ENCODE measurements around the gene HBD. TPM values are rescaled to one million over a fixed set of nuclear protein-coding genes. Genes with fewer than 3 reads are reported as not detected.

The HBD gene
- total and polyA plus RNA-seq, 9 of the 15 experiments (the other 6 are each of a cell fraction or from before 2014, with no cell fraction given): 11.8 to 169 (median 36.0) TPM

GRCh38 chr11:5234381-5234834 lies at the start of gene HBD (continued):
- TF ChIP-seq HOMEZ (CRISPR knock-in tag; IDR thresholded peaks at IDR 0.05) (no peak), ZNF384 (IDR thresholded peaks at IDR 0.05; ENCODE audit: low read depth, low read length) (no peak), SP2 (IDR thresholded peaks at IDR 0.05; ENCODE audit: extremely low read depth, low read depth, low read length, poor library complexity, severe bottlenecking) (no peak), ZNF354B (CRISPR knock-in tag; IDR thresholded peaks at IDR 0.05) (no peak), POLR3A (IDR thresholded peaks at IDR 0.05; ENCODE audit: borderline replicate concordance, extremely low read depth, insufficient read depth, insufficient read length) (no peak), GATAD2B (IDR thresholded peaks at IDR 0.05; ENCODE audit: borderline replicate concordance) (no peak), GTF2E2 (tag; IDR thresholded peaks at IDR 0.05) (no peak), JUNB (CRISPR knock-in tag; conservative IDR thresholded peaks at IDR 0.05) (no peak), FOSL1 (tag; conservative IDR thresholded peaks at IDR 0.05) (peak; percentile 54), ZNF583 (CRISPR knock-in tag; IDR thresholded peaks at IDR 0.05) (no peak), SIX5 (IDR thresholded peaks at IDR 0.05; ENCODE audit: borderline replicate concordance in 1 of 2, insufficient read depth in 1 of 2, low read depth in 1 of 2, low read length in 2 of 2) (no peak), NEUROD1 (IDR thresholded peaks at IDR 0.05; ENCODE audit: borderline replicate concordance, low read depth, low read length, partially characterized antibody) (no peak), CHD1 (IDR thresholded peaks at IDR 0.05; ENCODE audit: low read length) (no peak), HMGN3 (IDR thresholded peaks at IDR 0.05; ENCODE audit: borderline replicate concordance, extremely low read depth, insufficient read length, low read depth, low read length) (no peak), THAP12 (CRISPR knock-in tag; IDR thresholded peaks at IDR 0.05) (no peak), PTBP1 (IDR thresholded peaks at IDR 0.05; ENCODE audit: low read depth, low read length) (no peak), ZNF609 (CRISPR knock-in tag; IDR thresholded peaks at IDR 0.05; ENCODE audit: borderline replicate concordance) (no peak), DPF2 (IDR thresholded peaks at IDR 0.05) (peak; percentile 83)

Data from K562 (cell line).